Osteocyte (in vitro differentiated cells): ENCODE measurements around the gene PTPRS. TPM values are rescaled to one million over a fixed set of nuclear protein-coding genes. Genes with fewer than 3 reads are reported as not detected.

Experiments used
- DNase-seq: peaks from one replicate; pipeline ENCODE4 v3.0.0; 2021; ENCODE audit warnings: mixed read lengths; ENCODE audit not compliant: unreplicated experiment; ENCODE audit errors: extremely low spot score
- H3K27ac Mint-ChIP-seq: one replicate; pipeline ENCODE4 v1.8.0; 2021; ENCODE audit warnings: mild to moderate bottlenecking, mixed read lengths; ENCODE audit not compliant: unreplicated experiment
- H3K27me3 Mint-ChIP-seq: one replicate; pipeline ENCODE4 v1.8.0; 2021; ENCODE audit warnings: mixed read lengths; ENCODE audit not compliant: unreplicated experiment
- H3K36me3 Mint-ChIP-seq: one replicate; pipeline ENCODE4 v1.8.0; 2021; ENCODE audit warnings: mixed read lengths; ENCODE audit not compliant: unreplicated experiment
- H3K4me1 Mint-ChIP-seq: one replicate; pipeline ENCODE4 v1.8.0; 2021; ENCODE audit warnings: mixed read lengths; ENCODE audit not compliant: unreplicated experiment
- H3K4me3 Mint-ChIP-seq: one replicate; pipeline ENCODE4 v1.8.0; 2021; ENCODE audit warnings: mild to moderate bottlenecking, moderate library complexity, mixed read lengths; ENCODE audit not compliant: unreplicated experiment
- H3K9me3 Mint-ChIP-seq: one replicate; pipeline ENCODE4 v1.8.0; 2021; ENCODE audit warnings: mixed read lengths; ENCODE audit not compliant: unreplicated experiment
- CTCF ChIP-seq: fragments of 200-600 bp; sonication (generic); IDR thresholded peaks from 2 replicates; pipeline ENCODE4 v1.5.0; 2021; ENCODE audit warnings: antibody characterized with exemption, mild to moderate bottlenecking, moderate library complexity
- total RNA-seq: library from RNA; stranded (reverse); gene quantifications from 2 replicates; pipeline ENCODE4 v1.2.1, GENCODE V29; 2021

Gene PTPRS
- total RNA-seq, 1 donor from 2014 or later: 185 TPM

GRCh38 chr19:5337708-5338655, 2.6 kb downstream of the PTPRS start:
- H3K4me1 Mint-ChIP-seq: peaks cover 11% of the 10 kb centered on the region
- no peaks in the 10 kb centered on the region for H3K9me3 Mint-ChIP-seq
- peaks cover 22% of the 10 kb centered on the region for H3K27me3 Mint-ChIP-seq
- no peak overlapping the region for H3K4me3 Mint-ChIP-seq
- DNase-seq: no peak
- TF ChIP-seq CTCF: no peak
- no peak overlapping the region for H3K27ac Mint-ChIP-seq
- no peaks in the 10 kb centered on the region for H3K36me3 Mint-ChIP-seq

- Mint-ChIP-seq H3K4me3 (no peak overlapping the region), H3K36me3 (no peaks in the 10 kb centered on the region)
Observed at GRCh38 chr19:5337126-5337525, 3.5 kb downstream of the PTPRS start.

GRCh38 chr19:5336195-5336965, 4.2 kb downstream of the PTPRS start:
- H3K4me3 Mint-ChIP-seq: no peak overlapping the region
- no peak for DNase-seq
- H3K36me3 Mint-ChIP-seq: no peaks in the 10 kb centered on the region
- peaks cover 9% of the 10 kb centered on the region for H3K4me1 Mint-ChIP-seq
- peaks cover 22% of the 10 kb centered on the region for H3K27me3 Mint-ChIP-seq
- no peak for TF ChIP-seq CTCF
- H3K9me3 Mint-ChIP-seq: no peaks in the 10 kb centered on the region
- no peak overlapping the region for H3K27ac Mint-ChIP-seq

More at GRCh38 chr19:5337126-5337525, 3.5 kb downstream of the PTPRS start:
- no peak overlapping the region for H3K27ac Mint-ChIP-seq
- no peak for DNase-seq
- no peak for TF ChIP-seq CTCF
- H3K4me1 Mint-ChIP-seq: peaks cover 9% of the 10 kb centered on the region
- H3K9me3 Mint-ChIP-seq: no peaks in the 10 kb centered on the region
- H3K27me3 Mint-ChIP-seq: peaks cover 22% of the 10 kb centered on the region

GRCh38 chr19:5335593-5335992, 5.0 kb downstream of the PTPRS start:
- no peak for DNase-seq
- no peak for TF ChIP-seq CTCF
- Mint-ChIP-seq H3K36me3 (no peaks in the 10 kb centered on the region), H3K27ac (no peak overlapping the region), H3K4me1 (peaks cover 9% of the 10 kb centered on the region), H3K27me3 (peaks cover 22% of the 10 kb centered on the region), H3K4me3 (no peak overlapping the region), H3K9me3 (no peaks in the 10 kb centered on the region)
